Large intestine (tissue), 3 donors: ENCODE results near the gene CTR9. TPM values are rescaled to one million over a fixed set of nuclear protein-coding genes. Genes with fewer than 3 reads are reported as not detected.

Experiments
- DNase-seq, 2 donors: peaks; one replicate each; pipeline versions ENCODE4 v3.0.0 to v3.0.0-alpha.2; 2013
- H3K27ac ChIP-seq: one replicate; pipeline ENCODE4 v1.5.1; 2013; ENCODE audit warnings: low read length
- H3K27me3 ChIP-seq: 2 replicates; pipeline ENCODE4 v1.6.1; 2013; ENCODE audit warnings: low read length; ENCODE audit not compliant: control insufficient read depth, insufficient read depth
- H3K36me3 ChIP-seq: 2 replicates; pipeline ENCODE4 v1.6.1; 2013; ENCODE audit warnings: low read length; ENCODE audit not compliant: control insufficient read depth, insufficient read depth
- H3K4me1 ChIP-seq: one replicate; pipeline ENCODE4 v1.6.1; 2013; ENCODE audit warnings: low read length; ENCODE audit not compliant: control insufficient read depth, insufficient read depth
- H3K4me3 ChIP-seq: one replicate; pipeline ENCODE4 v1.5.1; 2013; ENCODE audit warnings: low read length
- H3K9me3 ChIP-seq: one replicate; pipeline ENCODE4 v1.6.1; 2013; ENCODE audit warnings: mild to moderate bottlenecking, low read depth, low read length, moderate library complexity; ENCODE audit not compliant: control insufficient read depth
- WGBS: methylation state at CpG from one replicate; pipeline ENCODE4 v1.1.5; 2013; ENCODE audit warnings: low lambda C conversion rate; ENCODE audit not compliant: insufficient coverage; 5-methylcytosine and 5-hydroxymethylcytosine counted together
- polyA plus RNA-seq: library from polyadenylated mRNA; unstranded; fragments of 120-200 nt; gene quantifications from one replicate; pipeline ENCODE4 v1.2.1, GENCODE V29; 2013

Gene CTR9
- polyA plus RNA-seq, 1 donor, result 40.0 TPM

- Histone ChIP-seq H3K27ac (no peak overlapping the region), H3K9me3 (no peaks in the 10 kb centered on the region), H3K27me3 (no peaks in the 10 kb centered on the region), H3K4me3 (no peak overlapping the region), H3K36me3 (peaks cover 59% of the 10 kb centered on the region), H3K4me1 (no peaks in the 10 kb centered on the region)
- no CpG with 5 or more reads among the region's 13 CpGs for WGBS
- no peak for DNase-seq
Observed at GRCh38 chr11:10778217-10778970, 27.3 kb downstream of the CTR9 start.

GRCh38 chr11:10779086-10779485 is 28.0 kb downstream of the CTR9 start:
- H3K27me3 ChIP-seq, result no peaks in the 10 kb centered on the region
- H3K36me3 ChIP-seq, result peaks cover 53% of the 10 kb centered on the region
- no peak overlapping the region for H3K4me3 ChIP-seq
- no peaks in the 10 kb centered on the region for H3K9me3 ChIP-seq
- no peaks in the 10 kb centered on the region for H3K4me1 ChIP-seq
- no peak for DNase-seq
- WGBS, result no CpG with 5 or more reads among the region's 1 CpG
- no peak overlapping the region for H3K27ac ChIP-seq

- Histone ChIP-seq H3K27me3 (no peaks in the 10 kb centered on the region), H3K27ac (no peak overlapping the region)
- no CpG with 5 or more reads among the region's 2 CpGs for WGBS
Observed at GRCh38 chr11:10780040-10780439, 29.0 kb downstream of the CTR9 start.

GRCh38 chr11:10784232-10785145 is 33.4 kb downstream of the CTR9 start:
- Histone ChIP-seq H3K27ac (no peak overlapping the region), H3K27me3 (no peaks in the 10 kb centered on the region), H3K9me3 (no peaks in the 10 kb centered on the region), H3K36me3 (peaks cover 6% of the 10 kb centered on the region), H3K4me3 (no peak overlapping the region), H3K4me1 (no peaks in the 10 kb centered on the region)
- no peak for DNase-seq
- no CpG with 5 or more reads among the region's 10 CpGs for WGBS

More at GRCh38 chr11:10780040-10780439, 29.0 kb downstream of the CTR9 start:
- Histone ChIP-seq H3K36me3 (peaks cover 43% of the 10 kb centered on the region), H3K9me3 (no peaks in the 10 kb centered on the region), H3K4me3 (no peak overlapping the region), H3K4me1 (no peaks in the 10 kb centered on the region)
- DNase-seq, result no peak

- Histone ChIP-seq H3K4me1 (no peaks in the 10 kb centered on the region), H3K36me3 (peaks cover 3% of the 10 kb centered on the region), H3K4me3 (no peak overlapping the region), H3K27ac (no peak overlapping the region), H3K27me3 (no peaks in the 10 kb centered on the region), H3K9me3 (no peaks in the 10 kb centered on the region)
- no CpG with 5 or more reads among the region's 4 CpGs for WGBS
- DNase-seq, result no peak
Observed at GRCh38 chr11:10785146-10785474, 34.1 kb downstream of the CTR9 start.

GRCh38 chr11:10786451-10786850 is 35.4 kb downstream of the CTR9 start:
- DNase-seq, result no peak
- Histone ChIP-seq H3K4me3 (no peak overlapping the region), H3K36me3 (no peaks in the 10 kb centered on the region), H3K27me3 (no peaks in the 10 kb centered on the region), H3K4me1 (no peaks in the 10 kb centered on the region), H3K27ac (no peak overlapping the region), H3K9me3 (no peaks in the 10 kb centered on the region)
- no CpG with 5 or more reads among the region's 5 CpGs for WGBS

- no peaks in the 10 kb centered on the region for H3K4me1 ChIP-seq
- peaks cover 19% of the 10 kb centered on the region for H3K36me3 ChIP-seq
Observed at GRCh38 chr11:10792385-10793068, 41.5 kb downstream of the CTR9 start.

GRCh38 chr11:10793470-10794255 is 42.6 kb downstream of the CTR9 start:
- H3K36me3 ChIP-seq, result peaks cover 30% of the 10 kb centered on the region
- H3K9me3 ChIP-seq, result no peaks in the 10 kb centered on the region
- no peak overlapping the region for H3K4me3 ChIP-seq
- no peak overlapping the region for H3K27ac ChIP-seq
- WGBS, result 46% methylated on average over 3 of the region's 11 CpGs
- no peaks in the 10 kb centered on the region for H3K4me1 ChIP-seq
- no peaks in the 10 kb centered on the region for H3K27me3 ChIP-seq
- DNase-seq, result no peak

More at GRCh38 chr11:10792385-10793068, 41.5 kb downstream of the CTR9 start:
- DNase-seq, result peak; percentile 73 to 75
- H3K27me3 ChIP-seq, result no peaks in the 10 kb centered on the region
- WGBS, result no CpG with 5 or more reads among the region's 24 CpGs
- H3K4me3 ChIP-seq, result no peak overlapping the region
- H3K27ac ChIP-seq, result no peak overlapping the region
- H3K9me3 ChIP-seq, result no peaks in the 10 kb centered on the region

GRCh38 chr11:10796191-10796590 is 45.1 kb downstream of the CTR9 start:
- H3K4me1 ChIP-seq, result no peaks in the 10 kb centered on the region
- H3K27me3 ChIP-seq, result no peaks in the 10 kb centered on the region
- H3K36me3 ChIP-seq, result peaks cover 54% of the 10 kb centered on the region
- DNase-seq, result no peak
- no peak overlapping the region for H3K4me3 ChIP-seq
- no CpG with 5 or more reads among the region's 2 CpGs for WGBS
- H3K9me3 ChIP-seq, result no peaks in the 10 kb centered on the region
- H3K27ac ChIP-seq, result no peak overlapping the region

- no CpG with 5 or more reads among the region's 2 CpGs for WGBS
- Histone ChIP-seq H3K4me1 (no peaks in the 10 kb centered on the region), H3K27ac (no peak overlapping the region)
Observed at GRCh38 chr11:10797001-10797400, 46.0 kb downstream of the CTR9 start.

More at GRCh38 chr11:10797001-10797400, 46.0 kb downstream of the CTR9 start:
- Histone ChIP-seq H3K9me3 (no peaks in the 10 kb centered on the region), H3K27me3 (no peaks in the 10 kb centered on the region), H3K36me3 (peaks cover 62% of the 10 kb centered on the region), H3K4me3 (no peak overlapping the region)
- no peak for DNase-seq
